GM18870 (cell line): ENCODE results near the gene HNMT.
"Not testable (repeated sequence)": the region's sequence is repeated elsewhere in the genome, so short reads cannot be mapped to it uniquely, and the experiment has no call there.

Experiments
- ATAC-seq: cut with Tn5 transposase; IDR thresholded peaks from one replicate; pipeline ENCODE4 v1.9.1; 2021; ENCODE audit warnings: moderate library complexity; ENCODE audit not compliant: unreplicated experiment

The HNMT gene

DNA sequence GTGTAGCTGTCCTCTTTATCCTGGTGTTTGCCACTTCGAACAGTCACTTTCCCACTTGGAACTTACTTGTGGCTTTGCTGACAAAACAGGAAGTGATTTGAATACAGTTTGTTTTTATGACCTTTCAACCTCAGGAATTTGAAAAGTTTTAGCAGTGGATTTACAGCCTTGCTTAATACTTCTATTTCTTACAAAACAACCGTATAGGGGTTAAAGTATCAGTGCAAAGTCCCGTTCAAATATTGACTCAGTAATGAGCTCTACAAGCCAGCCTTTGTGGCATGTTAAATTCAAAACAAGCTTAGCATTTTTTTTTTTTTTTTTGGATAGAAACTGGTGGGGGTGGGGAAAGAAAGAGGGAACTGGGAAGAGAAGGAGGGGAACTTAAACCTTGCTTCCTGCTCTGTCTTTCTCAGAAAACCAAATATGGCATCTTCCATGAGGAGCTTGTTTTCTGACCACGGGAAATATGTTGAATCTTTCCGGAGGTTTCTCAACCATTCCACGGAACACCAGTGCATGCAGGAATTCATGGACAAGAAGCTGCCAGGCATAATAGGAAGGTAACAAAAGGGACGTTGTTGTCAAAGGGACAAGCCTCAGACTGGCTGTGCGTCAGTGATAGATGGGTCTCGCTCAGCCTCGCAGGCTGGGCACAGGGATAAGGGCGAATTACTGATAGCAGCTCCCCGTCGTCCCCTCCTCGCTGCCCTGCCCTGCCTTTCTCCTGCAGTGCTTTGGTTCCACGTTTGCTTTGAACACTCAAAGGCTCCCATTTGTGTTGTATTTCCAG, at the start of gene HNMT:
HNMT (plus strand) TSS at position 408 of the 793 bp plus-strand sequence; CDS start at position 427, 19 bp downstream.
- no peak for ATAC-seq

DNA sequence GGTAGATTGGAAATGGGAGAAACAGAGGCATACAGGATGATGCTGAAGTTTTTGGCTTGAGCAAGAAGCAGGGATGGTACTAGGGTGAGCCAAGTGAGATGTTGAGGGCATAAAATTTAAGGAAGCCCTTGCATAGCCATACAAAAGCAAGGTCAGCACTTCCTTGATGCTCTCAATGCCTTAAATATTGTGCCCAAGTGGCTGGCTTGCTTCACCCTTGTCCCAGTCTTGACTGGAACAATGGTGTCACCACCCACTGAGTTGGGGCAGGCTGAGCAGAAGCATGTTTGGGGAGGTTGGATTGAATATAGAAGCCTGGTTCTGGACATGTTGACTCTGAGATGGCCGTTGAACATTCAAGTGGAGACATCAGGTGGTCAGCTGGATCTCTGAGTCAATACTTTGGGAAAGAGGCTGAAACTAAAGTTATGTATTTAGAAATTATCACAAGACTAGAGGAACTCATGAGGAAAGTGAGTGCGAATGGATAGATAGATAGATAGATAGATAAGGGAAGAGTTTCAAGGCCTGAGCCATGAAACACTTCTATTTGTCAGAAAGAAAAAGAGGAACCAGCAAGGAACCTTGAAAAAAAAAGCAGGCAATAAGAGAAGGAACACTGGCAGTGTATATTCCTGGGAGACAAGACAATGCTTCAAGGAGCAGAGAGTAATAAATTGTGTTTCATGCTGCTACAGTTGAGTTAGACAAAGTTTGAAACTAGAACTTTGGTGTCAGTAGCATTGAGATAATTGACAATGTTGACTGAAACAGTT, 43.0 kb upstream of the HNMT start:
- ATAC-seq, result no peak

DNA sequence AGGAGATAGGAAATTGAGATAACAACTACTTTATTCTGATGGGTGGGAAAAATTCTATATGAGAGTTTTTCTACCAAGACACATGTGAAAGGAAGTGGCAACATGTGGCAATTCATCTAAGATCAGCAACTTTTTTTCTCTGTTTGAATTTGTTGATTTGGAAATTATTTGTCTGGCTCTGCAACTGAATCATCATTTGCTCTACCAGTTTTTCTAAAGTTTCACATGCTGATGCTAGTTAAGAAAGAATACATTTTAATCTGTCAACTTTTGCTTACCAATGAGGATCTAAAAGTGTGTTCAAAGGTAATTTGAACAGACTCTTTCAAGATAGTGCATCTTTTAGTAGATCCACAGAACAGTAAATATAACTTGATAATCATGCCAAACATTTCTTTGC, 42.1 kb upstream of the HNMT start:
- ATAC-seq, result not testable (repeated sequence)

DNA sequence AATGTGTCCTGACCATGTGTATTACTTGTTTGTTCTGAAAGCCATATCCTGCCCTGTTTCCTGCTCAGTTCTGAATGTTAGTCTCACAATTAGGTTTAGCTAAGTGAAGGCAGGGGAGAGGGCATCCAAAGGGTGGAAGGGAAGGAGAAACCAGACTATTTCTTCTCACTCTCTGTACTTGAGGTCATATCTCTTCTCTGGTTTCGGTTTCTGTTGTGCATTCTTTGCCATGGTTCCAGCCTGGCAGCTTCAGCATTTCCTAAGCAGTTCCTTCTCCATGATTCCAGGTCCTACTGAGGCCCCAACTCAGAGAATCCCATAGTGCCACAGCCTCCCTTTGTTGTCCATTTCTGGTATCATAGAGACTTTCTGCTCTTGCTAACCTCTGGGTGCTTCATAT, 40.3 kb upstream of the HNMT start:
- no peak for ATAC-seq

DNA sequence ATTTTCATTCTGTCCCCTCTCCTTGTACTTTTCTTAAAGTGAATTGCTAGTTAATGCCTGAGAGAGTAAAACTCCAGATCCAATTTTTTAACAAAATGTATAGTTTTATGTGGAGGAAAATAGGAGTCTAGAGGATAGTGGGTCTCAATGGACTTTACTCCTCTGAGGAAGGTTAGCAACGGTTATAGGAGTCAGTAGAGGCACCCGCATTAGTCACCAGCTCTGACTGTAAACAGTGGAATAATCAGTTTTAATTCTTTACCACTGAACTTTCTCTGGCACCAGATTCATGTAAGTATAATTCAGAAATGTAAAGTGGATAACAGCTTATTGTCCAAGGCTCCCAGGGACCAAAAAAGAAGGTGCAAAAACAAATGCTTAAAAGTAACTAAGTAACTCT, 38.7 kb upstream of the HNMT start:
- no peak for ATAC-seq

DNA sequence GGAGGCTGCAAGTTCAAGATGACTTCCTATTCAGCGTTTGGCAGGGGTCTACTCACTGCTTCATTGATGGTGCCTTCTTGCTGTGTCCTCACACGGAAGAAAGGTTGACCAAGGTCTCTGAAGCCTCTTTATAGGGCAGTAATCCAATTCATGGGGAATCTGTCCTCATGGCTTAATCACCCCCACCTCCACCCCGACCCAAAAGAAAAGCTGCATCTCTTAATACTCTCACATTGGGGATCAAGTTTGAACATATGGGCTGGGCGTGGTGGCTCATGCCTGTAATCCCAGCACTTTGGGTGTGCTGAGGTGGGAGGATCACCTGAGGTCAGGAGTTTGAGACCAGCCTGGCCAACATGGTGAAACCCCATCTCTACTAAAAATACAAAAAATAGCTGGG, 36.4 kb upstream of the HNMT start:
- ATAC-seq, result no peak

DNA sequence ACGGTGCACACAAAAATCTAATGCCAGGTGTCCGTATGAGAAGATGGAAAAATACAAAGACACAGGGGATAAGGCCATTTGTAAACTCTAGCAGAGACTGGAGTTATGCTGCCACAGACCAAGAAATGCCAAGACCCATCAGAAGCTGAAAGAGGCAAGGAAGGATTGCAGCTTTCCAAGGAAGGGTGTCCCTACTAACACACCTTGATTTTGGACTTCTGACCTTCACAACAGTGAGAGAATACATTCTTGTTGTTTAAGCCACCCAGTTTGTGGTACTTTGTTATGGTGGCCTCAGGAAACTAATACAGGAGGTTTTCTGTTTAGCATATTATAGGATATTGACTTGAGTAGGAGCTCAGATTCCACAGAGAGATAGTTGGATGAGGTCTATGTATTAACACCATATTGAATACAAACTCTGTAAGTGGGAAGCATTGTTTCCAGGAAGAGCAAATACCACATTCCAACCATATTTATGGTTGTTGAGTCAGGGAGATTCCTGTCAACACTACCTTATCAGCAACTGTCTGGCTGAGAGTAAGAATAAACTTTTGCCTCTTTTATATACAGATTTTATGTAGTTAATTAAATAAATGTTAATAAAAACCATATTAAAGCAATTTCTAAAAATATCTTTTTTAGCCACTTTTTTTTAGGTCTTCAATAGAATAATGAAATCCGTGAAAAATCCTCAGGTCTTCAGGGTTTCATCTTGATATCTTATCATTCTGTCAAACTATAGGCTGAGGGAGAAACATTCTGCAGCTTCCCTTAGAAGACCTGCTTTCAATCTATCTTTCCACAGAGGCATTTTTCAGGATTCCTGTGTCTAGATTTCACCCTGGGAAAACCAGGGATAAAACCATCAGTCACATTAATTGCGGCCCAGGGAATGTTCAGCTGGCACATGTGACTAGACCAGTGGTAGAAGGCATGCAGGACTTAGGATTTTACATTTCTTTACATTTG, 35.4 kb upstream of the HNMT start:
- no peak for ATAC-seq

DNA sequence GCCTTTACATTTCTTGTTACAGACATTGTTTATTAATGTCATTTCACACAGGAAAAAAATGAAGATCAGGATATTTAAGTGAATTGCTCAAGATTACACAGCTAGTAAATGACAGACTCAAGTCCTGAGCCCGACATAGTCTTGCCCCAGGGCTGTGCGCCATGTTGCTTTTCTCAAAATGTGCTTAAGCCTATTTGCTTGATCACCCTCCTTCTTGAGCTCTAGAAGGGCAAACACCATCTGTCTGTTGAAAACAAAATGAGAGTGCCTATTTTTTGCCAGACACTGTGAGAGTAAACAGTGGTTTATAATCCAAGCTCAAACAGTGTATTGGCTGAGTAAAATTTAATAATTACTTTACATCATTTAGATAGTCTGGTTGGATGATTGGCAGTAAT, 34.8 kb upstream of the HNMT start:
- ATAC-seq, result no peak

DNA sequence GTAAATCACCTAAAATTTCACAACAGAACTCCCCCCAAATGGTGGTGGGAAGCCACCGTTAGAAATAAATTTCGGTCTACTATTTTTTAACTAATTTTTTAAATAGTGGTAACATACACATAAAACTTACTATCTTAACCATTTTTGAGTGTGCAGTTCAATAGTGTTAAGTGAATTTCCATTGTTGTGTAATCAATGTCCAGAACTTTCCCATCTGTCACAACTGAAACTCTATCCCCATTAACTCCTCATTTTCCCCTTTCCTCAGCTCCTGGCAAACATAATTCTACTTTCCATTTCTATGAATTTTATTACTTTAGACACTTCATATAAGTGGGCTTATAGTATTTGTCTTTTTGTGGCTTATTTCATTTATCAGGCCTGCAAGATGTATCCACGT, 34.1 kb upstream of the HNMT start:
- no peak for ATAC-seq

DNA sequence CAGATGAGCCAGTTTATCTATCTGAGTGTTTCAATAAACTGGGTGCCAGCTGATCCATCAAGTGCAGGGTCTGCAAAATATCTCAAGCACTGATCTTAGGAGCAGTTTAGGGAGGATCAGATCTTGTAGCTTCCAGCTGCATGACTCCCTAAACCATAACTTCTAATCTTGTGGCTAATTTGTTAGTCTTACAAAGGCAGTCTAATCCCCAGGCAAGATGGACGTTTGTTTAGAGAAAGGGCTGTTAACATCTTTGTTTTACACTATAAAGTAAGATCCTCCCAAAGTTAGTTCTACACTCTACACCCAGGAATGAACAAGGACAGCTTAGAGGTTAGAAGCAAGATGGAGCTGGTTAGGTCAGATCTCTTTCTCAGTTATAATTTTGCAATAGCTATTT, 28.7 kb upstream of the HNMT start:
- no peak for ATAC-seq

DNA sequence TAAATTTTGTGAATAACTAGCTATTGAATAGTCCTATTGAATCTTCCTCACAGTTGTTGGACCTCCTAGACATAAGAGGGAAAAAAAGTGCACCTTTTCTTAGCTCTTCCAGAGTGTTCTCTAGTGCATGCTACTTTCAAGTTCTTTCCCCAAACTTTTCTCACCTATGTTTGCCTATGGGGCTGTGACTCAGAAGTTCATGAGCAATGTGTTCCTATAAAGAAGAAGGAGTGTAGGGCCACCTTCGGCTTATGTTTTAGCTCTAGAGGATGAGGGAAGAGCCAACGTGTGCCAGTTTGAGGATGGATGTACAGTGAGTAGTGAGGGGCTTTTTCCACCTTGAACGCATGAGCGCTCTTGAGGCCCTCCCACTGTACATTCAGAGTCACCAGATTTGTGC, 27.0 kb upstream of the HNMT start:
- ATAC-seq, result no peak

DNA sequence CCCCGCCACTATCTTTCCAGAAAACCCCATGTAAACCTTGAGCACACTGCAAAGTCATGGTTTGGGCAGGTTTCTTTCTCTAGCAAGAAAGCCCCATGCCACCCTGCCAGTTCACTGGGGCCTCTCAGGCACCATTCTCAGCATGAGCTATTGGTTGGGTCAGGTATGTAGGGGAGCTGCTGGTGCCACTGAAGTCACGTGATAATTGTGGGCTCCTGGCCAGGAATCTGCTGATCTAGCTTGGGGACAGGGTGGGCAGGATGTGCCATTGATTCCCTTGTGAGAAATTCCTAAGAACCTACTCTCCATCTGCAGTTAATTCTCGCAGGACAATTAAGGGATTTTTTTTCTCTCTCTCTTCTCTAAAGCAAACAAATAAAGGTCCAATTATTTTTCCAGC, 26.5 kb upstream of the HNMT start:
- no peak for ATAC-seq

DNA sequence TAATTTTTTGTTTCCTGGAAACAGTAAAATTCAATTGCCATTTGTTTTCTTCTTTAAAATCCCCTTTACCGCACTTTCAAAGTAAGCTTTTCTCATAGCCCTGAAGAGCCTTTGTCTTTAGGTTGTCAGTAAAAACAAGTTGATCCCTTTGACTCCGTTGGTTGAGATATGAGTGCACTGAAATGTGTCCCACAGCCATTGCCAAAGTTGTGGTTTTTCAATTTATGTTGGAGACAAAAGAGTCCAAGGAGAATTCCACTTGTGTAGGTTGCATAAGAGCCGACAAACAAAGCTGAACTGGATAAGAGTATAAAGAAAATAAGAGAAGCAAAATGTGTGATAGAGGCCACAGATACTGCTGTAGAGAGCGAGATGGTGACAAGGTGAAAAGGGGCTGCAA, 26.1 kb upstream of the HNMT start:
- no peak for ATAC-seq

DNA sequence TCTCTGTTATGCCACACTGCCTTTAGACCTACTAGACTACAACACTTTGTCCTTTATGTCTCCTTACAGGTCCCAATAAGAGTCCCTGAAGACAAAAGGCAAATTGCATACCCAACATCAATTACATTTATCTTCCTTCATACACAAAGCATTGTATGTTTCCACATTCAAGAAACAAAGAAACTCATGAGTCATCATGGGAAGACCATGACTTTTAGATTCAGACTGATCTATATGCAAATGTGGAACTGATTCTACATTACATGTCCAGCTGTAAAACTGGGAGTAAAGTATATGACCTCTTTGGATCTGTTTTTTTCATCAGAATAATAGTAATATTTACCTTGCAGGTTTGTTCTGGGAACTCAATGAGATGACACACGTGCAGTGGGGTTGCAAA, 25.2 kb upstream of the HNMT start:
- no peak for ATAC-seq

DNA sequence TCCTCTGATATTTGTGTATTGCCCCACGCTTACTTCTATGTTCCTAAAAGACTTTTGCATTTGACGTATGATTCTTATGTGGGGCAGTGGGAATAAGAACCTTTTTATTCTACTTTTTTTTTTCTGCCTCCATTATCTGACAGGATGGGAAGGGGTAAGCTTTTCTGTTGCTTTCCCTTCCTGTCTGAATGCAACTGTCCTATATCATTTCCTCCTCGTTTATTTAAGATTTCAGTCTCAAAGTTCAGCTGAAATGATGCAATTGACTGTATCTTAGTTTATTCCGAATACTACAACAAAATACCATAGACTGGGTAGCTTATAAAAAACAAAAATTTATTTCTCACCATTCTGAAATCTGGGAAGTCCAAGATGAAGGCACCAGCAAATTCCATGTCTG, 24.1 kb upstream of the HNMT start:
- ATAC-seq, result no peak

DNA sequence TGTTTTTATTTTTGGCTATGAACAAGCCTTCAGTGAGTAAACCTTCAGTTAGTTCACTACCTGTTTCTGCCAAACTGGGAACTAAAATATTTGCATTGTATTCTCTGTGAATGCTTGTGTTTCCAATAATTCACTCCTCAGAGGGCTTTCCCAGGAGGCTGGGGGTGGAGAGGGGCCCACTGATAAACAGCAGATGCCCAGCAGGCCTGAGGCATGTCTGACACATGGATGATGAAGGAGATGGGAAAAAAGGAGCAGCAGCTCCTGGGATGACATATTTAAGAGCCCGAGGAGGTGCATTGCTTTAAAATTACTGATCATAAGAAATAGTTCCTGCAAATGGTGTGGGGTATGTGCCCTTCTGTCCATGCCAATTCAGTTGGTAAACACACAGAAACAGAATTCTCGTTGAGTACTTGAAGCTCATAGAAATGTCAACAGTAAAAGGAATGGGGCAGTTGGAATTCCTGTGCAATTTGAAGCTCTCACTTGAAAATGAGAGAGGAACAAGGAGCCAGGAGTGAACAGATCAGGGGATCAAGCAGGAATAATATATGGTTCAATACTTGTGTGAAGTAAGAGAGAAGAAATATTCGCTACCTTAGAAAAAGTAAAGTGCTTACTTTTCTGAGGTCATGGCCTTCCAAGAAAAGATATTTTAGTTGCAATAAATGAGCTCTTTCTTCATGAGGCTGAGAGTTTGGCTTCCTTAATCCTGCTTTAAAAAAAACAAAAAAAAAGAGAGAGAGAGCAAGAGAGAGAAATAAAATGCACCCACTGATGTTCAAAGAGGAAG, 22.0 kb upstream of the HNMT start:
- ATAC-seq, result no peak

DNA sequence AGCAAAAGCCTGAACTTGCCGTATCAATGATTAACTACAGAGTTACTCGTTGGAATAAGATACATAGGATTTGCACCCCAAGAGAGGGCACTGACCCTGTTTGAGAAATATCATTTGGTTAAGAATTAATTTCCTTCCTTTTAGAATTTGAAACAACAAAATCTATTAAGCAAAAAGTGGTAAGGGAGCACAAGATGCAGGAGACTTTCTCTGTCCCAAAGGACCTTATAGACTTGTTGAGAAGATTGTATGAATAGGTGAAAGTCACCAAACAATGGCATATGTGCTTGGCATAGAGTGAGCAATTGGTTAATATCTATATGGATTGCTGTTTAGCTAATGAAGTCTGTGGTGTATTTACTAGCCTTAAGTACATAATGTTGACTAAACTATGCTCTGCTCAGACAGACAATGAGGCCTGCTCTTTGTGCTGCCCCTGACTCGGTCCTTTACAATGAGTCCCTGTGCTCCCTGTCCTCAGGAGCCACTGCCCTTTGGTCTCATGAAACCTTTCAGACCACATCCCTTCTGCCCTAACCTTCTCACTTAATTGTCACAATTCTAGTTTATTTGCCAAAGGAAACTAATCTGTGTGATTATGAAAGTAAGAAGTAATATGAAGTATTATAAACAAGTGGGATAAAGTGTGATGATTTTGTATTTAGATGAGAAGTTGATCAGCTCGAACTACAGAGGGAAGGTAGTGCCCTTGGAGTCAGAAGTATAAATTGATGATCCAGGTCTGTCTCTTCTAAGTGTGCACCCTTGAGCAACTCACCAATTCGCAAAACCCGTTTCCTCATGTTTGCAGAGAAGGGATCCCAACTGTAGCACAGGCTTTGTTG, 21.2 kb upstream of the HNMT start:
- no peak for ATAC-seq

DNA sequence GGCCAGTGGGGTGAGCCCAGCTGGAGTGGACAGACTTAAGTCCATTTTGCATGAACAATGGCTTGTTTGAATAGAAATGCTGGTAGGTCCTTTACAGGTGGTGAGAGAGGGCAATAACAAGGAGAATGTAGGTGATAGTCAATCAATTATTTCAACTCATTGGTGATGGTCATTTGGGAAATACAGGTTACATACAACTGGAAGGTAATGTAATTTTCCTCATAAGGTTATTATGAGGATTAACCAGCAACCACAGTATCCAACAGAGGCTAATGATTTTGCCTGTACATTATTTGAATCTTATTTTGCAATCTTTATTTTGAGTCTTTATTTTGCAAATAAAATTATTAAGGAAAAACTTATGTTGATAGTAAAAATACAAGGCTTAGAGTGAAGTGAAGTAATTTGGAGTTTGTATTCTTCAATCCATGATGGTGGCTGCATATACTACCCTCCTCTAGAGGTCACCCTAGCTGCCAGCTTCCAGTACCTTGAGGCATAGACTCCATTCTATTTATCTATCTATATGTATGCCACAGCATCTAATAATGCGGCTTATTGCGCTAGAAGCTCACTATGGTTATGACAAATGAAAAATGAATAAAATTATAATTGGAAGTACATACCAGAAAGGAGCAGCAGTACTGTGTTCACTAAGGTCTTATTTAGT, 20.5 kb upstream of the HNMT start:
- no peak for ATAC-seq

DNA sequence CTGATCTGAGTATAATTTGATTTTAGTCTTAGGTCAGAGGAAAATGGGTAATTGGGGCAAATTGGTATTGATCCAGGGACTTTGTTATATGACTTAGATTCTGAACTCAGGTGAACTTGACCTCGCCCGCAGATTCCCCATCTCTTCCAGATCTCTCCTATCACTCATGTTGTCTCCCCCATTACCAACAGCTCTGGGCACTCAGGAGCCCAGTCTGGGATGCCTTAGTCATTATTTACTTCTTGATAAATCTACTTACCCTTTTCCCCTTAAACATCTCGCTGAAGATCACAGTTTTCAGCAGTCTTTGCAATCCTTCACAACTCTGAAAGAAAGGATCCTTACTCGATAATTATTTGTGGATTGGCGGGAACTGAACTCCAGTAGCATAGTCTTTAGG, 19.6 kb upstream of the HNMT start:
- ATAC-seq, result no peak
